Measurements from ENCODE around the gene ZNF813.
"Not testable (repeated sequence)": the region's sequence is repeated elsewhere in the genome, so short reads cannot be mapped to it uniquely, and the experiment has no call there.

ZNF813 gene

DNA sequence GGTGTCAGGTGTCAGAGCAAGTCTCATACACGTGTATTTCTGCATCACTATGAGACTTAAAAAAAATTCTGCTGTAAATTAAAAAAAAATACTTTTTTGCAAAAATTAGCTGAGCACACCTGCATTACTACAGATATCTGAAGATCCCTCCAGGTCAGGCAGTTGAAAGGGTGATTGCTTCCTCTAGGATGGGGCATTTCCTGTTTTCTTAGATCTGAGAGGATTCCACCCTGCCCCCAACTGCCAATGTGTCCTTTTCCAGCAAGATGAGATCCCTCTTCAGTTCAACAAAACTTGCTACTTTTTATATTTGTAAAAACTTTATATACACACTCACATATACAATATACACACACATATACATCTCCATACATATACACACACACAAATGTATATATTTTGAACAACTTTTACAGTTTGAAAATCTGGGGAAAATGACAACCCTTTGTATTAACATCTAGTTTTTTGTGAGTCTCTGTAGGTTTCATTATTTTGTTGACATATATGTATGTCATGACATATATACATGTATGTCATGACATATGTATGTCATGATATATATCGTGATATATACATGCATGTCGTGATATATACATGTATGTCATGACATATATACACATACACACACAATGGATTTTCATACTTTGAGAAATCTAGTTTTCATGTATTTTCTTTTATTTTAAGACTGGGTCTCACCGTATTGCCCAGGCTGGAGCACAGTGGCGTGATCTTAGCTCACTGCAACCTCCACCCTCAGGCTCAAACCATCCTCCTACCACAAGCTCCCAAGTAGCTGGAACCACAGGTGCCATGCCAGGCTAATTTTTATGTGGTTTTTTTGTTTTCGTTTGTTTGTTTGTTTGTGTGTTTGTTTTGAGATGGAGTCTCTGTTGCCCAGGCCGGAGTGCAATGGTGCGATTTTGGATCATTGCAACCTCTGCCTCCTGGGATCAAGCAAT is 17.8 kb downstream of the ZNF813 start:
- Histone ChIP-seq H3K27me3 (ENCODE audit: control insufficient read depth, insufficient read depth, low read length) (no peaks in the 10 kb centered on the region), H3K4me3 (ENCODE audit: low read depth, low read length) (no peak overlapping the region), H3K27ac (ENCODE audit: low read depth, low read length) (no peak overlapping the region), H3K9ac (ENCODE audit: low read length) (no peak overlapping the region), H3K4me1 (ENCODE audit: control insufficient read depth, insufficient read depth, low read length) (no peaks in the 10 kb centered on the region), H3K36me3 (ENCODE audit: control insufficient read depth, insufficient read depth, low read length) (peaks cover 86% of the 10 kb centered on the region), H3K9me3 (ENCODE audit: control insufficient read depth, insufficient read depth, low read depth, low read length) (peaks cover 42% of the 10 kb centered on the region)

DNA sequence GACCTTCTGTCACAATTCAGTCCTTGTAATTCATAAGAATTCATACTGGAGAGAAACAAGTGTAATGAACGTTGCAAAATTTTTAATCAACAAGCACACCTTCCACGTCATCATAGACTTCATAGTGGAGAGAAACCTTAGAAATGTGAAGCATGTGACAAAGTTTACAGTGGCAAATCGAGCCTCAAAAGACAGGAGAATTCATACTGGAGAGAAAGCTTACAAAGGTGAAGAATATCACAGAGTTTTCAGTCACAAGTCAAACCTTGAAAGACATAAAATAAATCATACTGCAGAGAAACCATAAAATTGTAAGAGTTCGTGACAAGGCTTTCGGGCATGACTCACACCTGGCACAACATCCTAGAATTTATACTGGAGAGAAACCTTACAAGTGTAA is 24.6 kb downstream of the ZNF813 start:
- Histone ChIP-seq H3K36me3 (ENCODE audit: control insufficient read depth, insufficient read depth, low read length) (peaks cover 76% of the 10 kb centered on the region), H3K27ac (ENCODE audit: low read depth, low read length) (no peak overlapping the region), H3K9ac (ENCODE audit: low read length) (no peak overlapping the region), H3K4me1 (ENCODE audit: control insufficient read depth, insufficient read depth, low read length) (no peaks in the 10 kb centered on the region), H3K9me3 (ENCODE audit: control insufficient read depth, insufficient read depth, low read depth, low read length) (peaks cover 41% of the 10 kb centered on the region), H3K27me3 (ENCODE audit: control insufficient read depth, insufficient read depth, low read length) (no peaks in the 10 kb centered on the region), H3K4me3 (ENCODE audit: low read depth, low read length) (no peak overlapping the region)

DNA sequence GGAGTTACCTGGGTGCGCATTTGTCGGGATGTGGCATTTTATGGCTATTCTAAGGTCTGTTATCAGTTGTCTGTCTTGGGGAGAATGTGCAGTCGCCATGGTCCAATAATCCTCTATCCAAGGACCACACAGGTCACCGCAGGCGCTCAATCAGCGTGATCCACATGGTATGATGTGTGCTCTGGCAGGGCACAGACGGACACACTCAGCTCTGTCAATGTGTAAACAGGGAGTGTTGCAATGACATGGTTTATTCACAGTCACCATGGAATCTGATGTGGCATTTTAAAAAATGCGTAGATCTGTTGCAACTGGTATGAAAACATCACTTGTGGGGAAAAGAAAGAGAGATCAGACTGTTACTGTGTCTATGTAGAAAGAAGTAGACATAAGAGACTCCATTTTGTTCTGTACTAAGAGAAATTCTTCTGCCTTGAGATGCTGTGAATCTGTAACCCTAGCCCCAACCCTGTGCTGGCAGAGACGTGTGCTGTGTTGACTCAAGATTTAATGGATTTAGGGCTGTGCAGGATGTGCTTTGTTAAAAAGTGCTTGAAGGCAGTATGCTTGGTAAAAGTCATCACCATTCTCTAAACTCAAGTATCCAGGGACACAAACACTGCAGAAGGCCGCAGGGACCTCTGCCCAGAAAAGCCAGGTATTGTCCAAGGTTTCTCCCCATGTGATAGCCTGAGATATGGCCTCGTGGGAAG is 29.9 kb downstream of the ZNF813 start:
- H3K27ac ChIP-seq (ENCODE audit: low read depth, low read length), result not testable (repeated sequence)
- H3K9me3 ChIP-seq (ENCODE audit: control insufficient read depth, insufficient read depth, low read depth, low read length), result peaks cover 11% of the 10 kb centered on the region

DNA sequence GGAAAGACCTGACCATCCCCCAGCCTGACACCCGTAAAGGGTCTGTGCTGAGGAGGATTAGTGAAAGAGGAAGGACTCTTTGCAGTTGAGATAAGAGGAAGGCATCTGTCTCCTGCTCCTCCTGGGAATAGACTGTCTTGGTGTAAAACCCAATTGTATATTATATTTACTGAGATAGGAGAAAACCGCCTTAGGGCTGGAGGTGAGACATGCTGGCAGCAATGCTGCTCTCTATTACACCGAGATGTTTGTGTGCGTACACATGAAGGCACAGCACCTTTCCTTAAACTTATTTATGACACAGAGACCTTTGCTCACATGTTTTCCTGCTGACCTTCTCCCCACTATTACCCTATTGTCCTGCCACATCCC is 30.5 kb downstream of the ZNF813 start:
- not testable (repeated sequence) for H3K27ac ChIP-seq (ENCODE audit: low read depth, low read length); H3K27me3 ChIP-seq (ENCODE audit: control insufficient read depth, insufficient read depth, low read length); H3K4me1 ChIP-seq (ENCODE audit: control insufficient read depth, insufficient read depth, low read length); H3K4me3 ChIP-seq (ENCODE audit: low read depth, low read length); H3K9ac ChIP-seq (ENCODE audit: low read length); H3K9me3 ChIP-seq (ENCODE audit: control insufficient read depth, insufficient read depth, low read depth, low read length)
- H3K36me3 ChIP-seq (ENCODE audit: control insufficient read depth, insufficient read depth, low read length), result peaks cover 18% of the 10 kb centered on the region

More for the DNA sequence above, 29.9 kb downstream of the ZNF813 start:
- not testable (repeated sequence) for H3K4me3 ChIP-seq (ENCODE audit: low read depth, low read length); H3K4me1 ChIP-seq (ENCODE audit: control insufficient read depth, insufficient read depth, low read length); H3K9ac ChIP-seq (ENCODE audit: low read length); H3K27me3 ChIP-seq (ENCODE audit: control insufficient read depth, insufficient read depth, low read length)
- H3K36me3 ChIP-seq (ENCODE audit: control insufficient read depth, insufficient read depth, low read length), result peaks cover 23% of the 10 kb centered on the region

DNA sequence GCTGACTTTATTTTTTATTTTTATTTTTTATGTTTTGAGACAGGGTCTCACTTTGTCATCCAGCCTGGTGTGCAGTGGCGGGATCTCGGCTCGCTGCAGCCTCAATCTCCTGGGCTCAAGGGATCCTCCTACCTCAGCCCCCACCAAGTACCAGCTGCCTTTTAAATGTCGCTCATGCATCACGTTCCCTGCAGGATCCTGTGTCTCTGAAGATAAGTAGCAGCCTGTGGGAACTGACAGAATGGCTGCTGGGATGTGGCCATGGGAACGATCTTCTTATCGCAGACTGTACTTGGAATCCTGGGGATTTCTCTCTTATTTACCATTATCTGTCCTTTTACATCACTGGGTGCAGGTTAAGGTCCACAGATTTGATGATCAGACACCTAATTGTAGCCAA is 35.6 kb downstream of the ZNF813 start:
- H3K4me3 ChIP-seq (ENCODE audit: low read depth, low read length); H3K4me1 ChIP-seq (ENCODE audit: control insufficient read depth, insufficient read depth, low read length); H3K36me3 ChIP-seq (ENCODE audit: control insufficient read depth, insufficient read depth, low read length); H3K27ac ChIP-seq (ENCODE audit: low read depth, low read length); H3K9ac ChIP-seq (ENCODE audit: low read length); H3K27me3 ChIP-seq (ENCODE audit: control insufficient read depth, insufficient read depth, low read length); H3K9me3 ChIP-seq (ENCODE audit: control insufficient read depth, insufficient read depth, low read depth, low read length): not testable (repeated sequence)

DNA sequence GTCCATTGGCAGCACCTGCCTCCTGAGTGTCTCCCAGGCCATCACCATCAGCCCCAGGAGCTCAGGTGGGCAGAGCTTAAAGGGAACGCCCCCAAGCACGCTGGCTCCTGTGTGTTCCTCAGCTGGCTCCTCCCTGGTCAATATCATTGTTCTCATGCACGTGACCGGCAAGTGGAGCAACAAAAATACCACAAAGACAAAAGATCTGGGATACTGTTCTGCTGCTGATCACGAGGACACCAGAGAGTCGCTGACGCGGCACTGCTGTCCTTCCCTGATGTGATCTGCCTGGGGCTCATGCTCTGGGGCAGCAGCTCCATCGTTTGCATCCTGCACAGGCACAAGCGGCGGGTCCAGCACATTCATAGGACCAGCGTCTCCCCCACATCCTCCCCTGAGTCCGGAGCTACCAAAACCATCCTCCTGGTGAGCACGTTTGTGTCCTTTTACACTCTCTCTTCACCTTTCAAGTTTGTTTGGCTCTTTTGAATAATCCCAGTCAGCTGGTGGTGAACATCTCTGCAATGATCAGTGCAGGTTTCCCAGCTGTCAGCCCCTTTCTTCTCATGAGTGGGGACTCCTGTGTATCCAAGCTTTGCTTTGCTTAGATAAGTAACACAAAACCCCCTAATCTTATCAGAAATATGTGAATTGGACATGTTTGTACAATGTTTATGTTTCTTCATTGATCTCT is 36.3 kb downstream of the ZNF813 start:
- not testable (repeated sequence) for H3K36me3 ChIP-seq (ENCODE audit: control insufficient read depth, insufficient read depth, low read length); H3K27me3 ChIP-seq (ENCODE audit: control insufficient read depth, insufficient read depth, low read length); H3K27ac ChIP-seq (ENCODE audit: low read depth, low read length); H3K4me1 ChIP-seq (ENCODE audit: control insufficient read depth, insufficient read depth, low read length); H3K9ac ChIP-seq (ENCODE audit: low read length); H3K9me3 ChIP-seq (ENCODE audit: control insufficient read depth, insufficient read depth, low read depth, low read length)
- peak overlapping the region; percentile 42 for H3K4me3 ChIP-seq (ENCODE audit: low read depth, low read length)

DNA sequence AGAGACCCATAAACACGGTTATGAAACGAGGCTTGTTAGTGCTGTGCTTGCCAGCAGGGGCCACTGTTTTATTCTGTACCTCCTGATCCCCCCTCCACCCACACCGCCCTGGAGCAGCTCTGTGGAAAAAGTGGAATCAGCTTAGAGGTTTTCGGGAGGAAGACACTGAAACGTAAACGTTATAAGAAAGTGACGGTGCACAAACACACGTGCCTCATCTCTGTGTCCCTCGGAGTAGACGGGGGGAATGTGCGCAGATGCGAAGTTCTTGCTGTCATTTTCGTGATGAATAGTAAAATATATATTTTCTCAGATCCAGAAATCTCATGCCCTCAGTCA is 36.8 kb downstream of the ZNF813 start:
- not testable (repeated sequence) for H3K9me3 ChIP-seq (ENCODE audit: control insufficient read depth, insufficient read depth, low read depth, low read length); H3K27ac ChIP-seq (ENCODE audit: low read depth, low read length); H3K4me1 ChIP-seq (ENCODE audit: control insufficient read depth, insufficient read depth, low read length); H3K36me3 ChIP-seq (ENCODE audit: control insufficient read depth, insufficient read depth, low read length); H3K9ac ChIP-seq (ENCODE audit: low read length); H3K27me3 ChIP-seq (ENCODE audit: control insufficient read depth, insufficient read depth, low read length)
- H3K4me3 ChIP-seq (ENCODE audit: low read depth, low read length), result peak overlapping the region; percentile 42; the same call in 1 of the 2 replicates

DNA sequence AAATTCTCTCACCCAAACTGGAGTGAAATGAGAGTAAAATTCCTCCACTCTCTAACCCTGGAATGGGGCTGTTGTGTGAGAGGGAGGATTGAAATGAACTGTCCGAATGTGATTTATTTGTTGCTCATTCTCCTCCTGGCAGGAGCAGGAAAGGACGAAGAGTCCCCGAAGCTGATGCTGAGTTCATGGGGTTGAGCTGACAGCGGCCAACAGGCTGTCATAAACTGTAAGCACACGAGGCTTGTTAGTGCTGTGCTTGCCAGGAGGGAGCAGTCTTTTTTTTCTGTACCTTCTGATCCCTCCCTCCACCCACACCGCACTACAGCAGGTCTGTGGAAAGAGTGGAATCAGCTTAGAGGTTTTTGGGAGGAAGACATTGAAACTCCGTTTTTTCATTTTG is 37.4 kb downstream of the ZNF813 start:
- H3K27ac ChIP-seq (ENCODE audit: low read depth, low read length), result no peak overlapping the region
- H3K27me3 ChIP-seq (ENCODE audit: control insufficient read depth, insufficient read depth, low read length), result no peaks in the 10 kb centered on the region
- H3K9ac ChIP-seq (ENCODE audit: low read length), result no peak overlapping the region
- H3K9me3 ChIP-seq (ENCODE audit: control insufficient read depth, insufficient read depth, low read depth, low read length), result no peaks in the 10 kb centered on the region
- H3K4me3 ChIP-seq (ENCODE audit: low read depth, low read length), result no peak overlapping the region
- H3K36me3 ChIP-seq (ENCODE audit: control insufficient read depth, insufficient read depth, low read length), result no peaks in the 10 kb centered on the region
- peaks cover 9% of the 10 kb centered on the region for H3K4me1 ChIP-seq (ENCODE audit: control insufficient read depth, insufficient read depth, low read length)

DNA sequence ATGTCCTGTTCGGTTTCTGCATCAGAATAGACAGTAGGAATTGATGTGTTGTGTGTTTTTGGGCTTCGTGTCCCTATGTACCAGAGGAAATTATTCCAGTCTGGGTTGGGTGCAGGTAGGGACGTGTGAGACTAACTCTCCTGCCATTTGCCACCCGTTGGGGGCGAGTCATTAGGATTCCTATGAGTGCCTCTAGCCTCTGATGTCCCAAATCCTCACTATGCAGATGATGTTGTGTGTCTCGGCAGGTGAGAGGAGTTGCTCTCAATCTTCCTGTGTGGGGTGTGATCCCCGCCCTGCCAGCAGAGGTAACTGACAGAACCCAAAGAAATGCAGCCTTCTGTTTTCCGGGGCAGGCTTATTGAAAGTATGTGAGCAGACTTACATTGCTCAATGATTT is 39.2 kb downstream of the ZNF813 start:
- H3K9ac ChIP-seq (ENCODE audit: low read length), result no peak overlapping the region
- no peak overlapping the region for H3K27ac ChIP-seq (ENCODE audit: low read depth, low read length)
- no peak overlapping the region for H3K4me3 ChIP-seq (ENCODE audit: low read depth, low read length)
- H3K9me3 ChIP-seq (ENCODE audit: control insufficient read depth, insufficient read depth, low read depth, low read length), result no peaks in the 10 kb centered on the region
- H3K4me1 ChIP-seq (ENCODE audit: control insufficient read depth, insufficient read depth, low read length), result peaks cover 10% of the 10 kb centered on the region
- H3K36me3 ChIP-seq (ENCODE audit: control insufficient read depth, insufficient read depth, low read length), result no peaks in the 10 kb centered on the region
- no peaks in the 10 kb centered on the region for H3K27me3 ChIP-seq (ENCODE audit: control insufficient read depth, insufficient read depth, low read length)

DNA sequence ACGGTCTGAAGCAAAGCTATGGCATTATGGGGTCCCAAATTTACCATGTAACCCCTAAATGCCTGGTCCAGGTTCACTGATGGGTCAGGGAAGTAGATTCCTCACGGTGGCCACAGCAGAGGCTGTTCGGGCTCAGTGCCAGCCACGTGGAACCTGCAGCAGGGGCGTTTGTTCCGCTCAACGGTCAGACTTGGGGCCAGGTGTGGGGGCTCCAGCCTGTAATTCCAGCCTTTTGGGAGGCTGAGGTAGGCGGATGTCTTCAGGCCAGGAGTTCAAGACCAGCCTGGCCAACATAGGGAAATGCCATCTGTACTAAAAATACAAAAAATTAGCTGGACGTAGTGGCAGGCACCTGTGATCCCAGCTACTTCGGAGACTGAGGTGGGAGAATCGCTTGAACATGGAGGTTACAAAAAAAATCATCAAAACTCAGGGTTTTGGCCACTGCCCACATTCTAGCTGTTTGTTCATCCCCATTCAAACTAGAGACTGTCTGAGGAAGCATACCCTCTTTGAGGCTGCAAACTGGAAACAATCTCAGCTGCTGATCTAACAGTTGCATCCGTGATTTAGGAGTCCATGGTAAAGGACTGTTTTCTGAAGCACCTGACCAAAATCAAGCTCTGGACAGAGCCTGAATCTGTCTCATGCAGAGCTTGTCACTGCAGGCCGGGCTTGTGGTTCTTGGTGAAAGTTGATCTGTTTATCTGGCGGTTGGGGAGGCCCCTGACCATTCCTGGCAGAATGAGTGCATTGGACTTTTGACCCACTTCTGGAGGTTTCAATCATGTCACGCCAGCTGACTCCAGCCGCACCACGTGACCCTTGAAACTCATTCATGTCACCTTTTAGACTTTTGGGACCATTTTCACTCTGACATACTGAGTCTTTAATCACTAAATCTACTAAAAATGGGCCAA is 40.2 kb downstream of the ZNF813 start:
- no peak overlapping the region for H3K4me3 ChIP-seq (ENCODE audit: low read depth, low read length)
- no peak overlapping the region for H3K27ac ChIP-seq (ENCODE audit: low read depth, low read length)
- H3K27me3 ChIP-seq (ENCODE audit: control insufficient read depth, insufficient read depth, low read length), result no peaks in the 10 kb centered on the region
- peaks cover 13% of the 10 kb centered on the region for H3K4me1 ChIP-seq (ENCODE audit: control insufficient read depth, insufficient read depth, low read length)
- H3K9ac ChIP-seq (ENCODE audit: low read length), result no peak overlapping the region
- no peaks in the 10 kb centered on the region for H3K9me3 ChIP-seq (ENCODE audit: control insufficient read depth, insufficient read depth, low read depth, low read length)
- no peaks in the 10 kb centered on the region for H3K36me3 ChIP-seq (ENCODE audit: control insufficient read depth, insufficient read depth, low read length)
